SHP77 (cell line): ENCODE measurements around the gene ENPP4.
"Not testable (repeated sequence)": the region's sequence is repeated elsewhere in the genome, so short reads cannot be mapped to it uniquely, and the experiment has no call there.

Source experiments
- DNase-seq, 2 experiments: peaks; one replicate each; lab custom pipeline; 2025; lab: John Stamatoyannopoulos, UW

ENPP4 gene, protein sequence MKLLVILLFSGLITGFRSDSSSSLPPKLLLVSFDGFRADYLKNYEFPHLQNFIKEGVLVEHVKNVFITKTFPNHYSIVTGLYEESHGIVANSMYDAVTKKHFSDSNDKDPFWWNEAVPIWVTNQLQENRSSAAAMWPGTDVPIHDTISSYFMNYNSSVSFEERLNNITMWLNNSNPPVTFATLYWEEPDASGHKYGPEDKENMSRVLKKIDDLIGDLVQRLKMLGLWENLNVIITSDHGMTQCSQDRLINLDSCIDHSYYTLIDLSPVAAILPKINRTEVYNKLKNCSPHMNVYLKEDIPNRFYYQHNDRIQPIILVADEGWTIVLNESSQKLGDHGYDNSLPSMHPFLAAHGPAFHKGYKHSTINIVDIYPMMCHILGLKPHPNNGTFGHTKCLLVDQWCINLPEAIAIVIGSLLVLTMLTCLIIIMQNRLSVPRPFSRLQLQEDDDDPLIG

DNA sequence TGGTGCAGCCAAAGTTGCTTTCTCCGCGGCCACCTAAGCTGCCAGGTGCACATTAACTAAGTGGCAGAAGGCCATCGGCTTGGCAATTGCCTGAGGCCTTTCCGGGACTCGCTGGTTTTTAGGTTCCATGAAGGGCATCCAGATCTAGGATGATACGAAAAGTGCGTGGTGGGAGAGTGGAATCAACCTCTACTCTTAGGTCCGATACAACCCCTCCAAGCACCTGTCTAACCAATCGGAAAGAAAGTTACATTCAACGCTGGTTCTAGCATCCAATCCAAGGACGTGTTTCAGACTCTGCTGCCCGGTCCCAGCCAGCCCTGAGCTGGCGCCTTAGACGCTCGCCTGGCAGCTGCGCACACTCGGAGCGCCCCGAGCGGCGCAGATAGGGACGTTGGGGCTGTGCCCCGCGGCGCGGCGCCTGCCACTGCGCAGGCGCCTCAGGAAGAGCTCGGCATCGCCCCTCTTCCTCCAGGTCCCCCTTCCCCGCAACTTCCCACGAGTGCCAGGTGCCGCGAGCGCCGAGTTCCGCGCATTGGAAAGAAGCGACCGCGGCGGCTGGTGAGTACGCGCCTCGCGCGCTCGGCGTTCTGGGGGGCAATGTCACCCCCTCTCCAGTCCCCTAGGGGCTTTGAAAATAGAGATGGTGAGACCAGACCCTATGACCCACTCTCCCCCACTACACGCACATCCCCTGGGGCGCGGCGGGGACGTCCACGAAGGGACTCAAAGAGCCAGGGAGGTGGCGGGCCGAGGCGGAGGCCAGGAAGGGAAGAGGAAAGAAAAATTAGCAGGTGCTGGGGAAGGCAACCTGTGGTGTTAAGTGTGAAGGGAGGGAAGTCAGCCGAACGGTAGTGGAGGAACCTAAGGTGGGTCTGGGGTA lies at the start of gene ENPP4:
Gene ENPP4, plus strand, starts transcription at position 361 of the 883 bp plus-strand sequence. CDS start 9,595 bp downstream, outside the sequence.
- DNase-seq: peak; percentile 90 to 91

DNA sequence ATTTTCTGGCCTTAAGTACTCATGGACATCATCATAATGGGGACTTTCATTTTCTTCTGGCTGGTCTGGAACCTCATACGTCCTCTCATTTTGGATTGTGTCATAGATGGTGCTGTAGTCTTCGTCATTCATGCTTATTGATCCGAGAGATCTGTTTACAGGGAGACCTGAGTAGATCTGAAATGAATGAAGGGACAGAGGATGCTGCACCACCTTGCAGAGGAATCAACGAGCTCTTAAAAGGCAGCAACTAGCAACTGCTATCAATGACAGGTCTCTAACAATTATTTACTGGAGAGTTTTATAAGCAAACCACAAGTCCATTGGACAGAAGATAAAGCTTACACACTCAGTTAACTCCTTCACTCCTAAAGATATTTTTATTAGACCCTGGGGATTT lies 49.7 kb upstream of the ENPP4 start:
- DNase-seq: no peak

DNA sequence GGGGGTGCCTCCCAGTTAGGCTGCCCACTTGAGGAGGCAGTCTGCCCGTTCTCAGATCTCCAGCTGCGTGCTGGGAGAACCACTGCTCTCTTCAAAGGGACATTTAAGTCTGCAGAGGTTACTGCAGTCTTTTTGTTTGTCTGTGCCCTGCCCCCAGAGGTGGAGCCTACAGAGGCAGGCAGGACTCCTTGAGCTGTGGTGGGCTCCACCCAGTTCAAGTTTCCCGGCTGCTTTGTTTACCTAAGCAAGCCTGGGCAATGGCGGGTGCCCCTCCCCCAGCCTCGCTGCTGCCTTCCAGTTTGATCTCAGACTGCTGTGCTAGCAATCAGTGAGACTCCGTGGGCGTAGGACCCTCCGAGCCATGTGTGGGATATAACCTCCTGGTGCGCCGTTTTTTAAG lies 44.1 kb upstream of the ENPP4 start:
- DNase-seq: not testable (repeated sequence)

DNA sequence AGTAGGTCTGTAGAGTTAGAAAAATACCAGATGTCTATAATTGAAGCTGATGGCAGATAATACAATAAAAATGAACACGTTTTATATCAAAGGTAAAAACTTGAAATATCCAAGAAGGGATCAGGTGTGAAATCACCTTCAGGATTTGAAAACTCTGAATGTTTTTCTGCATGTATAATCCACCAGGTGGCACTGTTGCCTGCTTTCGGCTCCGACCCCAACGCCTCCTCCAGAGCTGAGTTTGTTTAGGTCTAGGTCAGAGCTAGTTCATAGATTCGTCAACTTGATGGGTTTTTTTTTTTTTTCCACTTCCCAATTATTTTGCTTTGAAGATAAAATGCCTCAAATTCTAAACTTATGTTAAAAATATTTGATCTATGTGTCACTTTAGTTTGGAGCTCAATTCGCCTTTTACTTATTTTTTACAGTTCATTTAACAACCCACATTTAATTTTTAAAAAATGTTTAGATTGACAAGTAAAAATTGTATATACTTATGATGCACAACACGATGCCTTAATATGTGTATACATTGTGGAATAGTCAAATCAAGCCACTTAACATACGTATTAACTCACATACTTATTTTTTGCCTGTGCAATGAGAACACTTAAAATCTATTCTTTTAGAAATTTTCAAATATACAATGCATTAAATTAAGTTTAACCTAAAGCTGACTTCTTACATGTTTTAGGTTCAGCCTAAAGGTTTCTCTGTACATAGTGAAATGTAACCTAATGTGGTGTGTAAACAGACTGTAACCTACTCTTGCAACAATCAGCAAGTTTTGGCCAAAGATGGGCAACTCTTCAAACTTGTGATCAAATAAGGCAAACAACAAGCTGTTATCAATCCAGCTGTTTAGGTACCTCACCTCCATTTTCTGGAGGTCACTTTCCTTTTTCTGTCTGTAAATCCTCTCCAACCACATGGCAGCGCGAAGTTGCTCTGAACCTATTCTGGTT lies 39.4 kb upstream of the ENPP4 start:
- DNase-seq: peak; percentile 32 to 47

DNA sequence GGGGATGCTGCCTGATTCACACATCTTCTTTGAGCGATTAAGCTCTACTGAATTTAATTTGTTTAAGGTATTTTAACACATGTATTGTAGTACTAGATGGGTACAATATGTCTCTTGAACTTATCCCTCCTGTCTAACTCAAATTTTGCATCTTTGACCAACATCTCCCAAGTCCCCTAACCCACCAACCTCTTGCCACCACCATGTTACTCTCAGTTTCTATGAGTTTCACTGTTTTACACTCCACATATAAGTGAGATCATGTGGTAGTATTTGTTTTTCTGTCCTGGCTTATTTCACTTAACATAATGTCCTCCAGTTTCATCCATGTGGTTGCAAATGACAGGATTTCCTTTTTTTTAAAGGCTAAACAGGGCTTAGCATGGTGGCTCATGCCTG lies 38.7 kb upstream of the ENPP4 start:
- no peak for DNase-seq

DNA sequence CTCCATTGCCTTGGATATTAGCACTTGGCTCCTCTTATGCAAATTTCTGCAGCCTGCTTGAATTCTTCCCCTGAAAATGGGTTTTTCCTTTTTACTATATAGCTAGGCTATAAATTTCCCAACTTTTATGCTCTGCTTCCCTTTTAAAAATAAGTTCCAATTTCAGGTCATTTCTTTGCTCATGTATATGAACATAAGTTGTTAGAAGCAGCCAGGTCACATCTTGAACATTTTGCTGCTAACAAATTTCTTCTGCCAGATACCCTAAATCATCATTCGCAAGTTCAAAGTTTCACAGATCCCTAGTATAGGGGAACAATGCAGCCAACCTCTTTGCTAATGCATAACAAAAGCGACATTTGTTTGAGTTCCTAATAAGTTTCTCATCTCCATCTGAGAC lies 34.5 kb upstream of the ENPP4 start:
- DNase-seq: no peak

DNA sequence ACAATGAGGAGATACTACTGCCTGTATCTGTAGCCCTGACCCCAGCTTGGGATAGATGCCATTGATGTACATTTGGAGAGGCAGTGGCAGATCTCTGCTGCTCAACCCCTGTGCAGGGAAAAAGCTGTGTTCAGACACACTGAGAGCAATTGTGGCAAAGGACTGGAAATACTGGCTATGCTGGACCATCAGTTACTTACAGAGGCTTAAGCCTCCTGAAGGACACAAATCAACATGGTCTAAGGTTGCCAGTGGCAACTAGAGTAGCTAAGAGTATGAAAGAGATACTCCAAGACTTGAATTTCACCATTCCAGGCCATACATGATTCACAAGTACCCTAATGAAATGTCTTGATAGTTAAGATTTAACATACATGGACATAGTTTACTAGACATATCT lies 32.4 kb upstream of the ENPP4 start:
- DNase-seq: no peak

DNA sequence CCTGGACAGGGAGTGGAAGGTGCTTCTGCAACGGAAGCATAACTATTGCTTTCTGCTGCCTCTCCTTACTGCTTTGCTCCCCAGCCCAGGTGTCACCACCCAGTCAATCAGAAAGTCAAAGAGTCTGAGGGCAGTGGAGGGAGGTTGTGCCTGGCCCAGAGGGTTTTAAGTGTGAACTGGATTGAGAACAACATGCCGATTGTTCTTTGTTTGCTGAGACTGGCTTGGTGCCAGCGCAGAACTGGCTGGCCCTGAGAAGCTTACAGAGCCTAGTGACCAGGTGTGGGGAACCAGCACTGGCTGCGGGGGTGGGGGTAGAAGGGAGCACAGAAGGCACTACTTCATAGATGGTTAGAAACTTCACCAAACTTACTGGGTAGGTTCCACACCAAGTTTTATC lies 31.1 kb upstream of the ENPP4 start:
- peak; percentile 41 to 49 for DNase-seq

DNA sequence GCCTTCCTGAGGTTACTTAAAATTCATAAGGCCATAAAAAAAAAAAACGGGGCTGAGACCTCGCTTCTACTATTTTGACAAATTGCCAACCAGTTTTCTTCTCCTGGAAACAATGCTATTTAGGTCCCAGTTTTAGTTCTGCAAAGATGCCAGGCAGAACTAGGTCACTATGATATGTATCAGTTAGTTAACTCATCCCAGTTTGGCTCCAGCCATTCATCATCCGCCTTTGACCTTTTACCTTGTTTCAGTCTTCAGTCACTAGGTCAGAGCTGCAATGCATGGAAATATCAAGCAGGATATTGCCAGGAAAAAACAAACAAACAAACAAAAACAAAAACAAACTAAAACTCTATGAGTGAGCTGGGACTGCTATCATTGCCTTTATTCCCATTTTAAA lies 29.8 kb upstream of the ENPP4 start:
- DNase-seq: no peak

DNA sequence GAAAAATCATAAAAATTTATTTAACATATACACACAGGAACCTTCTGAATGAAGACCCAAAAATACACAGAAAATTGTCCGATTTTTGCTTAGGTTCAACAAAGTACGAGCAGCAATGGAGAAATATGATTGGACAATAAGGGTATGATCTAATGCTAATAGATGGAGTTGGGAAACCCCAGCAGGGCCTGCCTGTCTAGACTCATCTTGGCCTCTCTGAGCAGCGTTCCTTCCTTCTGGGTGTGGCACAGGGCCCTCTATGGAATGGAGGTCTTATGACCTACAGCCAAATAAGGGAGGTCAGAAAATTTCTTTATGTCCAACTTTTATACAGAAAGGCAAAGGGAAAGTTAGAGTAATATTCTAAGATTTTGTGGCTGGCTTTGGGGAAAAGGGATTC lies 27.7 kb upstream of the ENPP4 start:
- no peak for DNase-seq

DNA sequence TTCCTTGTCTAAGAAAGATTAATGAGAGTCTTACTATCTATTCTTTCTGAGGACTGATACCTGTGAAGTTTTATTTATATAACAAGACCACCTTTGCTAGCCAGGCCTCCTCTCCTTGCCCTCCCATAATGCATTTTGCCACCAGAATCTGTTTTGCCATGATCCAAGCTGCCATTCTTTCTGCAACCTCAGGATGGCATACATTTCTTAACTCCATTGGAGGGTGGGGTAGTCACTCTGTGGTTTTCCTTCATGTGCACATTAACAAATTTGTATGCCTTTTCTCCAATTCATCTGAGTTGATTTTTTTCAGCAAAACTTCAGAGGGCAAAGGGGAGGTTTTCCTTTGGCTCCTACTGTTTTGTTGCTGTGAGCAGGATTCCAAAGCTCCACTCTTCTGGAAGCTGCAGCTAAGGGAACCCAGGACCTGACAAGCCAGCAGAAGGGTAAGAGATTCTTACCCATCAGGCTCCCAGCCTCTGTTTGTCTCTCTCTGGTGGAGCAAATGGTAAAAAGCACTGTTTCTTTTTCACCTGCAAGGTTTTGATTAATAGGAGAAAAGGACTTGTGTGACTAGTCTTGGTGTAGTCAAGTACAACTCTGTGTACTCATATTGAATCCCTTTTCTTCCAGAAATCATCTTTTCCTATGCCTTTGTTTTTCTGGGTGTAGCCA lies 26.2 kb upstream of the ENPP4 start:
- DNase-seq: no peak

DNA sequence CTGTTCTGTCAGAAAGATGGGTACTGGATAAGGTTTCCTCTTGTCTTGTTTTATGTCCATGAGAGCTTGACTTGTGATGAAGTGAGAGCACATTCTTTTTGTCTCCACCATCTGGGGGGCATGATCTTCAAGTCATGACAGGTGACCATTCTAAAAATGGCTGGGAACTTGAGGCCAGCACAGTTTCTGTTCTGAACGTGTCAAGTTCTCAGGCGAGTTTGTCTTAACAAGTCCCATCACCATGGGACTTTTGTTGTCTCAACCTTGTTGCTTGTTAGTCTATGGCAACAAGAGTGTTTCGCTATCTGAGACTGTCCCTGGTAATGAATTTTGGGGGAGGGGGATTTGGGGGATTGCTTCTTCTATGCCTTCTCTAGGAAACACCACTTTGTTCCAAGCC lies 25.6 kb upstream of the ENPP4 start:
- no peak for DNase-seq

DNA sequence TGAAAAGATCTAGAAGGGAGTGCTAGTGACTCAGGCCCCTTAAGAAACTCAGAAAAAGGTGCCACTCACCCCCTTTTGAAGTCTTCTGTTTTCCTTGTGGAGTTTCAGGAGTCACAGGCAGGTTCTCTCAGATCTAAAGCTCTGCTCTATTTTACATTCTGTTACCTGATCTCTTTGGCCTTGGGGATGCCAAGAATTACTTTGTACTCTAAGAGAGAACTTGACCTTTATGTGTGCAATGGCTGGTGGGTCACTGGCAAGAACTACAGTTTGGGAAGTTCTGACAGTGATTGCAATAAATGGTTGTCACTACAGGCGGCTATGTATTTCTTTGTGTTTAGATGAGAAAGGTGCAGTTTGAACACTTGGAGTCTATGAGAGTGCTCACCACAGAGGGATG lies 24.2 kb upstream of the ENPP4 start:
- no peak for DNase-seq

DNA sequence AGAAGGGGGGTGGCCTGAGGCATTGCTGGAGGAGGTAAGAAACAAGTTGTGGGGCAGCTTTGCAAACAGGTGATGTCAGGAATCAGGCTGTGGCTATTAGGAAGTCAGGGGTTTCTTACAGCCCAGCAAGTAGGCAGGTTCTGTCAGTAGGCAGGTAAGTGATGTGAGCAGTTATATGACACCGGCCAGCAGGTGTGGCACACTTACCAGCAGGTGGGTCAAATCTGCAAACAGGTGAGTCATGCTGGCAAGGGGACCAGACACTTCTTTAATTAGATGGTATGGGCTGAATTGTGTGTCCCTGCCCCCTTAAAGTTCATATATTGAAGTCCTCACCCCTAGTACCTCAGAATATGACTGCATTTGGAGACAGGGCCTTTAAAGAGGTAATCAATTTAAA lies 16.4 kb upstream of the ENPP4 start:
- DNase-seq: no peak

DNA sequence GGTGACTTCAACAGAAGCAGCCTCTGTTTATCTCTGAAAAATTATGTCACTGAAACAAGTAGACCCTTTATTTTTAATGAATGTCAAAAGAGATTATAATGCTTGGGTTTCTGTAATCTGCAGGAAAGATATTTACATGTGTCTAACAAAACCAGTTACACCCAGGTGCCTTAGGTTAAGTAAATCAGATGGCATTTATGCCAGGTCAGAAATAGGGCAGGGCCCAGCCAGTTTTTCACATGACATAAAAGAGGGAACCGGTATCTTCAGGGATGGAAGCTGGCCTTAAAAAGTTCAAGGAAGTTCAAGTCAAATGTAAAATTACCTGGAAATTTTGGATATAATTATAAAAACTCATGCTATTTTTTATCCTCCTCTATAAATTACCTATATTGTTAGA lies 14.2 kb upstream of the ENPP4 start:
- DNase-seq: no peak

DNA sequence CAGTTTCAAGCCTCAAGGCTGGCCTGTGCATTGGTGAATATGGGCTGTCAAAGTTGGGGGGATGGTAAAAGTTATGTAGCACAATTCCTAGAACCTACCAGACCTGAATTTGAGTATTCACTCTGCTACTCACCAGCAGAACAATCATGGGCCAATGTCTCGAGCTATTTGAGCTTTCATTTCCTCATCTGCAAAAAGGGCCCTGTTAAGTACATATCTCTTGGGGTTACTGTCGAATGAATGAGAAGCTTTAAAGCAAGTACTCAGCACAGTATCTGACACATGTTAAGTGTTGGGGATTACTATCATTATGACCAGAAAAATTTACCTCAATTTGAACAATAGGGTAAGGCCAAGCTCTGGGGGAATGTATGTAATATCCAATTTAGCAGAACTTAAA lies 13.5 kb upstream of the ENPP4 start:
- no peak for DNase-seq

DNA sequence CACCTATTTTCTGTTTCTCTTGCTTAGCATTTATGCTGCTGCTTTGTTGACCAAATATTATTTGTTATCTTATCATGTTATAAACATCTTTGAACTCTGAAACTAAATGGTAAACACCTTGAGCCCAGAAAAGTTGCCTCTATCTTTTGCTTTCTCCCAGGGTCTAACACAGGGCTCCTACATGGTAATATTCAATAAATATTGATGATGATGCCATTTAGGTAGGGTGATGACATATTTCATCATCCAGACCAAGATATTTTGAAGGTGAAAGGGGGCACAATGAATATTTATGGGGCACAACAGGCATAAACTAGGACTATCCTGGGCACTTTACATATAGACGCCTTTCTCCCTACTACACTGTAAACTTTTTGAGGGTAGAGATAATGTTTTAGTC lies 11.6 kb upstream of the ENPP4 start:
- DNase-seq: no peak

DNA sequence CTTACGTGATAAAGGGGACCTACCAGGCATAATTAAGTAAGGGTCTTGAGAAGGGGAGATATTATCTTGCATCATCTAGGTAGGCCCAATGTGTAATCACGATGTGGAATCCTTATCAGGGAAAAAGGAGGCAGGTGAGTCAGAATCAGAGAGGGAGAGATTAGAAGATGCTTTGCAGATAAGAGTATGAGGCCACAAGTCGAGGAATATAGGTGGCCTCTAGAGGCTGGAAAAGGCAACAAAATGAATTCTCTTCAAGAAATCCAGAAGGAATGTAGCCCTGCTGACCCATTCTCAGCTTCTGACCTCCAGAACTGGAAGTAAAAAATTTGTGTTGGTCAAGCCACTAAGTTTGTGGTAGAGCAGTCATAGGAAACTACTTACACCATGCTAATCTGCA lies 11.0 kb upstream of the ENPP4 start:
- no peak for DNase-seq

DNA sequence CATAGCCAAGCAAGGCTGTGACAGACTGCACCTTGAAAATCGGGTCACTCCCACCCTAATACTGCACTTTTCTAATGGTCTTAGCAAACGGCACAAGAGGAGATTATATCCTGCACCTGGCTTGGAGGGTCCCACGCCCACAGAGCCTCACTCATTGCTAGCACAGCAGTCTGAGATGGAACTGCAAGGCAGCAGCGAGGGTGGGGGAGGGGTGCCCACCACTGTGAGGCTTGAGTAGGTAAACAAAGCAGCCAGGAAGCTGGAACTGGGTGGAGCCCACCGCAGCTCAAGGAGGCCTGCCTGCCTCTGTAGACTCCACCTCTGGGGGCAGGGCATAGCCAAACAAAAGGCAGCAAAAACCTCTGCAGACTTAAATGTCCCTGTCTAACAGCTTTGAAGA lies 10.1 kb upstream of the ENPP4 start:
- not testable (repeated sequence) for DNase-seq

DNA sequence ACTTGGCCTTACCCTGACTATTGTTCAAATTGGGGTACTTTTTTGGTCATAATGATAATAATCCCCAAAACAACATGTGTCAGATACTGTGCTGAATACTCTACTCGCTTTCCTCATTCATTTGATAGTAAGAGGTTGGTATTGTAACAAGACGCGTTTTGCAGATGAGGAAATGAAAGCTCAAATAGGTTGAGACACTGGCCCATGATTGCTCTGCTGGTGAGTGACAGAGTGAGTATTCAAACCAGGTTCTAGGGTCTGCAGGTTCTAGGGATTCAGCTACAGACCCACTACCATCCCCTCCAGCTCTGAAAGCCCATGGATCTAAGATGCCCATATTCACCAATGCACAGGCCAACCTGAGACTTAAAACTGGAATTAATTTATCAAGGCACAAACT lies 1.3 kb upstream of the ENPP4 start:
- DNase-seq: no peak

DNA sequence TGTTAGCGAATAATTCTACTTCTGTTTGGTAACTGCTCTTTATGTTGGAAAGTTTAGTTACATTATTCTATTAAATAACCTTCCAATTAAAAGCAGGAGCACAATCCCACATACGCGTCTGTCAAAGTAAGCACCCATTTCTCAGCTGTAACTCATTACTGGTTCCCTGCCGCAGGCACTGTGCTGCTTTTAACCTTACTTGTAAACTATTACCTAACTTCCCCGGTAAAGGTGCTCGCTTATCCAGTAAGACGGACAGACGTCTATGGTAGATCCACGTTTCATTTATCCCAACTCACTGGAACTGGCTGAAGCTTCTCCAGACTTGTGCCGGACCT lies 529 bp upstream of the ENPP4 start:
- DNase-seq: no peak

DNA sequence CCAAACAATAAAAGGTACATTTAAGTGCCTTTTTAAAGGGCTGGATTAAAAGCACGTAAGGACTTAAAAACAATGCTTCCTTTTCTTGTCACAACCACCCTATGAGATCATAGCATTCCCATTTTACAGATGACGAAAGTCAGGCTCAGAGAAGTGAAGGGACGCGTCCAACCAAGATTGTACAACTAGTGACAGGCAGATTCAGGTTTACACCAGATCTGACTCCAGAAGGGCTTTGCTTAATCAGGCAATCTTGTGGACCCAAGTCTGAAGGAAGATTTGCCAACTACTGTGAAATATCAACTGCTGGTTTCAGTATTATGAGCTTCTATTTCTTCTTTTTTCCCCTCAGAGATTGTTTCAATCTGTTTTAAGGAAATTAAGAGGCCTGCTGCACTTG lies 877 bp downstream of the ENPP4 start:
- no peak for DNase-seq
